HTERT RPE-1 (cell line): ENCODE data around the gene ILKAP.
"Not testable (repeated sequence)": the region's sequence is repeated elsewhere in the genome, so short reads cannot be mapped to it uniquely, and the experiment has no call there.

ENCODE experiments used
- in situ Hi-C: fragments of 300-500 bp; cut with MboI; formaldehyde crosslinking; loops from 4 replicates; pipeline ENCODE4 v1.14.3; 2020; ENCODE audit warnings: low sequenced_read_pairs

ILKAP gene

GRCh38 chr2:238202326-238203093 lies 985 bp downstream of the ILKAP start:
- in situ Hi-C loops = no loop called here

GRCh38 chr2:238190445-238190844 lies 13.1 kb downstream of the ILKAP start:
- in situ Hi-C loops = no loop called here

GRCh38 chr2:238187618-238188548 lies 15.6 kb downstream of the ILKAP start:
- in situ Hi-C loops = no loop called here

GRCh38 chr2:238183821-238184220 lies 19.7 kb downstream of the ILKAP start:
- in situ Hi-C loops = no loop called here

GRCh38 chr2:238182362-238182761 lies 21.1 kb downstream of the ILKAP start:
- in situ Hi-C loops = no loop called here

- in situ Hi-C loops = no loop called here
Measured at GRCh38 chr2:238180554-238180953, 22.9 kb downstream of the ILKAP start.

- in situ Hi-C loops = no loop called here
Measured at GRCh38 chr2:238176613-238177012, 26.9 kb downstream of the ILKAP start.

DNA sequence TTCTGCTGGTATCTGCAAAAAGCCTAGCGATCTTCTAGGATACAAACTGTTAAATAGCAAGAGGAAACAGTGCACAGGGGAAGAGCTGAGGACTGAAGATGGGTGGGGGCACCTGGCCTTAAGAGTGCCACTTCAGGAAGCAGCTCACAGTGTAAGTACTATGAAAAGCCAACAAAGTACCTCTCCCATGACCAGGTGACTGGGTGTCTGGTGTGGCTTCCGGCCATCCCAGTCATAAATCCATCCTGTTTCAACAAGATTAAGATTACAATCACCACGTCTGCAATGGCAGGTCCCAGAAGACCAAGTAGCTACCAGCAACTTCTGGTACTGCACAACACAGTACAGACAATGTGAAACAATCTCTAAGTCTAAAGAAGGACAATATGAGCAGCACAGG lies 28.8 kb downstream of the ILKAP start:
- in situ Hi-C loops = no loop called here

- in situ Hi-C loops = no loop called here
Measured at GRCh38 chr2:238174291-238174690, 29.2 kb downstream of the ILKAP start.

GRCh38 chr2:238173692-238174091 lies 29.8 kb downstream of the ILKAP start:
- in situ Hi-C loops = no loop called here

DNA sequence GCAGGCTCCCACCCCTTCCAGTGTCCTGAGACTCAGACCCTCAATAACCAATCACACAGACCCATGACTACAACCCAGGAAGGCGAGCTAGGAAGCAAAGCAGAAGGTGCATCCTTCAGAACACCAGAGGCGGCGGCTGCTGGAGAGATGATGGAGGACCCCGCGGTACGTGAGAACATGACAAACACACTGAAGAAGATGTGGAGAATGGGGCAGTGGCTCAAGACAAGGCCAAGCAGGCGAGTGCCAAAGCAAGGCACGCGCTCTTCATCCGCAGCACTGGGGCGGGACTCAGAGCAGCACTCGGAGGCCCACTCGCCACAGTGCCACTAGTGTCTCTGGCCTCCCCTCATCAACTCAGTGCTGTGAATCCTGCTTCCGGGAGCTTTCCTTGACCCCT lies 31.1 kb downstream of the ILKAP start:
- in situ Hi-C loops = no loop called here

DNA sequence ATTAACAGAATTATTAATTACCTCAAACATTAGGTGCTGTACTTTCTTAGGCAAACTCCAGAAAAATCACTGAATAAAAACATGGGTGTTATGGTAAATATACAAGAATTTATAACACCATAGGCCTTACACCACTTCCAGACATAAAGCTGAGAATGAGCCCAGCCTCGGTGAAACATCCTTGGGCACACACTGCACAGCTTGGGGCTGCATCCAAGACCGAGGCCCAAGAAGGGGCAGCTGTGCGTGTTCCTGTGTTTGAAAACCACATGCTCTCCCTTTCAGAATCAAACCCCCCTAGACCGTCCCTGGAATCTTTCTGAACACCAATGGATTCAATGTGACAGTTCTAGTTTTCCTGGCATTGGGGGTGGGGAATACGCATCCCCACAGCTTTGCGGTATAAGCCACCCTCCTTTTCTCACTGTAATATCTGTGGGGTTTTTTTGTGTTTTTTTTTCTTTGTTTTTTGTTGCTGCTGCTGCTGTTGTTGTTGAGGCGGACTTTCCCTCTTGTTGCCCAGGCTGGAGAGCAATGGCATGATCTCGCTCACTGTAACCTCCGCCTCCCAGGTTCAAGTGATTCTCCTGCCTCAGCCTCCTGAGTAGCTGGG lies 31.8 kb downstream of the ILKAP start:
- in situ Hi-C loops = no loop called here

DNA sequence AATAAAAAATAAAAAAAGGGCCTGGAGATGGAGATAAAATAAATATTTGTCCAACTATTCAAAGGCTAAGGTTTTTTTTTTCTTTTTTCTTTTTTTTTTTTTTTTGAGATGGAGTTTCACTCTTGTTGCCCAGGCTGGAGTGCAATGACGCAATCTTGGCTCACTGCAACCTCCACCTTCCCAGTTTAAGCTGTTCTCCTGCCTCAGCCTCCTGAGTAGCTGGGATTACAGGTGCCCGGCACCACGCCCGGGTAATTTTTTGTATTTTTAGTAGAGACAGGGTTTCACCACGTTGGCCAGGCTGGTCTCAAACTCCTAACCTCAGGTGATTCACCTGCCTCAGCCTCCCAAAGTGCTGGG lies 32.4 kb downstream of the ILKAP start:
- in situ Hi-C loops = not testable (repeated sequence)

DNA sequence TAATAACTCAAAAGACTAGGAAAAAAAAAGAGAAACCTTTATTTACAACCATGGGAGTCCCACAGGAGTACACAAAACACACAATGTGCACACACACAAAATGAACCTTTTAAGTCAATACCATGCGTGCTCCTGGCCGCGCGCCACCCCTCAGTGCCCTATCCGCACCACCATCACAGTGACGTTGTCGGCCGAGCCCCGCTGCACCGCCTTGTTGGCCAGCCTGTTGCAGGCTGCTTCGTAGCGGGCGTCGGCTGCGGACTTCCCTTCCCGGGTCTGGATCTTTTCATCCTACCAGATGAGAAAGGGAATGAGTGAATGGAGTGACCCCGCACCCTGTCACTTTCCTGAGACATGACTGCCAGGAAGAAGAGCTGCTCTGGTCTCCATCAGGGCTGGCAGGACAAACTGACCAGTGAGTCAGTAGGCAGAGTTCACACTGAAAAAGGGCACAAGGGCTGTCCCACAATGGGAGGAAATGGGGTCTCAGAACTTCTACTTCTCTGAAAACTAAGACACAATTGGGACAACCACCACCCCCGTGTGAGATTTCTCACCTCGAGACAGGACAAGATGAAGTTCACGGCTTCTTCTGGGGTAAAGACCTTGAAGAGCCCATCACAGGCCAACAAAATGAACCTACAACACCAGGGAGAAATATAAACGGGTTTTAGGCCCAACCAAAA lies 33.0 kb downstream of the ILKAP start:
- in situ Hi-C loops = no loop called here

- in situ Hi-C loops = no loop called here
Measured at GRCh38 chr2:238169708-238170251, 33.7 kb downstream of the ILKAP start.

DNA sequence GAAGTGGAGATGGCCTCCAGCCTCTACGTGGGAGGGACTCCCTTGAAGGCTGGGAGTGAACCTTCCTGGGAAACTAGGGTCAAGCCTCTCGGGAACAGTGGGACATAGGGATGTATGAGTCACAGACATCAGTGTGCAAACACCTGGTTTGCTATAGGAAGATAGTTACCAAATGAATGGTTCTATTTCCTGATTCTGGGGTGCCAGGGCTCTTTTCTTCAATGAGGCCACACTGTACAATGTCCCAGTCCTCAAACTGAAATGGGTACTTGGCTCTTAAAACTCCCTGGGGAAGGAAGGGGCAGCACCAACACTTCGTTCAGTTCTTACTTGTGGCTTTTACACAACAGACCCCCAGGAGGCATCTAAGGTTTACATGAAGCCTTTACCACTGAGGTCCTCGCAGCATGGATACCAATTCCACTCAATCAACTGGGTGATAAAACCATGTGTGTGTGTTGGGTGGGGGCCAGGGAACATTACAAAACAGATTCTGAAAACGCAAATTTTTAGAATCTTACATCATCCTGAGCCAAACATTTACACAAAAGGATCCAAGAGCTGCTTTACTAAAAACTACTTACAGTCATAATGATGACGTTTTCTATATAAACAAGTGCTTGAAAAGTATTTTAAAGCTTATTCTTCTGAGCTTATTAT lies 34.3 kb downstream of the ILKAP start:
- in situ Hi-C loops = no loop called here

- in situ Hi-C loops = no loop called here
Measured at GRCh38 chr2:238168196-238169047, 35.1 kb downstream of the ILKAP start.

GRCh38 chr2:238167761-238168160 lies 35.7 kb downstream of the ILKAP start:
- in situ Hi-C loops = no loop called here

DNA sequence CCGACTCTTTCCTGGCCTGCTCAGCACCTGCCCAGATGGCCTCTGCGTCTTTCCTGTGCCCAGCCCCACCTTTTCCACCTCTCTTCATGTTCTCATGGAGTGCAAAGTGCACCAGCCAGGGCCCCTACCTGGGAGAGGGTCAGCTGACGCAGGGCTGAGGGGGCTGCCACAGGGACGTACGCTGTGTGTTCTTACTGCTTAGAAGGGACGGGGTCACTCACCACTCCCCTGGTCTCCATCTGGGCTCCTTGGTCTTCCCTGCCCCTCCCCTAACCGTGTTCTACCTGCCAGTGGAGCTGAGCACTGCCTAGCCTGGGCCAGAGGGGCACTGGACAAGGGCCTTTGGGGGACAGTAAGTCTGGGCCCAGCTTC lies 36.2 kb downstream of the ILKAP start:
- in situ Hi-C loops = no loop called here
